Measurements from ENCODE around the gene ZNF276.

The ZNF276 gene

DNA sequence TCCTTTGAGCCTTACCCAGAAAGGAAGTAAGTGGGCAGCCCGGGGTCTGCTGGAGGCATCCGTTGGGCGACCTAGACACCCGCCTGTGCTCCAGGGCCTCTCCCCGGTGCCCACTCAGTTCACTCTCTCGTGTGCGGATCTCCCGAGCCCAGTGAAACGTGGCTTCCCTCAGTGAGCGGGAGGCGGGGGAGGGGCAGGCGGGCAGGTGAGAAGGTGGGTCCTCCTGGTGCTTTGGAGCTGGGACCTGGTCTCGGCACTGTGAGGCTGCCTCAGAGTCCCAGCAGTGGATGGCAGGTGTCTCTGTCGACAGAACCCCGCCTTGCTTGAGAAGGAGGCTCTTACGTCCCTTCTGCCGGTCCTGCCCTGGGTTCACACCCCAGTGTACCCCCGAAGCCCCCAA, 8.0 kb downstream of the ZNF276 start:
- Histone ChIP-seq H3K4me1 (ENCODE audit: control insufficient read depth, insufficient read depth, low read length) (no peaks in the 10 kb centered on the region), H3K27ac (ENCODE audit: low read length) (no peak overlapping the region), H3K4me3 (ENCODE audit: low read length) (no peak overlapping the region), H3K27me3 (ENCODE audit: control insufficient read depth, insufficient read depth, low read length) (no peaks in the 10 kb centered on the region), H3K9me3 (ENCODE audit: control insufficient read depth, insufficient read depth, low read length) (no peaks in the 10 kb centered on the region), H3K36me3 (ENCODE audit: control insufficient read depth, insufficient read depth, low read length) (peaks cover 7% of the 10 kb centered on the region)
- no peak for DNase-seq (ENCODE audit: low read depth, low spot score)
- WGBS (ENCODE audit: insufficient coverage, insufficient read length) = no CpG with 5 or more reads among the region's 18 CpGs

DNA sequence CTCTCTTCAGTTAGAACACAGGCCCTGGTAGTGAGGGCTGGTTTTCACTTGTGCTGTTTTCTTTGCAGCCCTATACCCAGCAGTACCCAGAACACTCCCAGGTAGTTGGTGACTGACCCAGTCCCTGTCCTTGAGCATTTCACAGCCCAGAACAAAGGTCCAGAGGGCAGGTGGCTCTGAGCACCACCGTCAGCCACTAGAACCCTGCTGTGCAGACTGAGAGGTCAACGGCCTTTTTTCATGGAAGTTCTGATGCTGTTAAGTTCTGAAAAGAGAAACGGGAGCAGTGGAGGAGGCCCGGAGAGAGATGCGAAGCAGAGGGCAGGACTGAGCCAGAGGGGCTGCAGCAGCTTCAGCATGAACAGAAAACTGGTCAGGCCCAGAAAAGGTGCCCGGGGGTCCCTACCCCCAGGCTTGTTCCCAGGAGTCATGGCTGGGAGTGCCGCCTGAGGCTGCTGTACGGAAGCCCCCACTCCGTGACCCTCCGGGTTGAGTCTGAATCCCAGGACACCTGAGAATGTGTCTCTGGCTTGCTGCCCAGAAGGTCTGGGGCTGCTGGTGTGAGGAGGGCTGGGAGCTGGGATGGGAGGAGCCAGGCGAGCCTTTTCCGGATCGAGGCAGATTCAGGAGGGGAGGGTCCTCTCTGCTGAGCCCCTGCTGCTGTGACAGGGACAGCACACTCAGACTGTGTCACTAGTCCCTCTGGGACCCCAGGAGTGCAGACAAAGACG, 8.7 kb downstream of the ZNF276 start:
- Histone ChIP-seq H3K4me3 (ENCODE audit: low read length) (no peak overlapping the region), H3K4me1 (ENCODE audit: control insufficient read depth, insufficient read depth, low read length) (no peaks in the 10 kb centered on the region), H3K36me3 (ENCODE audit: control insufficient read depth, insufficient read depth, low read length) (peaks cover 7% of the 10 kb centered on the region), H3K27me3 (ENCODE audit: control insufficient read depth, insufficient read depth, low read length) (no peaks in the 10 kb centered on the region), H3K27ac (ENCODE audit: low read length) (no peak overlapping the region), H3K9me3 (ENCODE audit: control insufficient read depth, insufficient read depth, low read length) (no peaks in the 10 kb centered on the region)
- no peak for DNase-seq (ENCODE audit: low read depth, low spot score)
- WGBS (ENCODE audit: insufficient coverage, insufficient read length) = no CpG with 5 or more reads among the region's 14 CpGs

GRCh38 chr16:89730610-89731234, 9.4 kb downstream of the ZNF276 start:
- no peaks in the 10 kb centered on the region for H3K9me3 ChIP-seq (ENCODE audit: control insufficient read depth, insufficient read depth, low read length)
- no peak overlapping the region for H3K27ac ChIP-seq (ENCODE audit: low read length)
- H3K4me3 ChIP-seq (ENCODE audit: low read length) = no peak overlapping the region
- no peaks in the 10 kb centered on the region for H3K27me3 ChIP-seq (ENCODE audit: control insufficient read depth, insufficient read depth, low read length)
- no peak for DNase-seq (ENCODE audit: low read depth, low spot score)
- H3K4me1 ChIP-seq (ENCODE audit: control insufficient read depth, insufficient read depth, low read length) = no peaks in the 10 kb centered on the region
- no CpG with 5 or more reads among the region's 22 CpGs for WGBS (ENCODE audit: insufficient coverage, insufficient read length)
- peaks cover 7% of the 10 kb centered on the region for H3K36me3 ChIP-seq (ENCODE audit: control insufficient read depth, insufficient read depth, low read length)

- Histone ChIP-seq H3K4me1 (ENCODE audit: control insufficient read depth, insufficient read depth, low read length) (no peaks in the 10 kb centered on the region), H3K27ac (ENCODE audit: low read length) (no peak overlapping the region), H3K9me3 (ENCODE audit: control insufficient read depth, insufficient read depth, low read length) (no peaks in the 10 kb centered on the region), H3K36me3 (ENCODE audit: control insufficient read depth, insufficient read depth, low read length) (peaks cover 10% of the 10 kb centered on the region), H3K27me3 (ENCODE audit: control insufficient read depth, insufficient read depth, low read length) (no peaks in the 10 kb centered on the region), H3K4me3 (ENCODE audit: low read length) (no peak overlapping the region)
- WGBS (ENCODE audit: insufficient coverage, insufficient read length) = no CpG with 5 or more reads among the region's 24 CpGs
- DNase-seq (ENCODE audit: low read depth, low spot score) = no peak
Observed at GRCh38 chr16:89732142-89732917, 11.0 kb downstream of the ZNF276 start.

GRCh38 chr16:89732918-89733242, 11.5 kb downstream of the ZNF276 start:
- no peak overlapping the region for H3K27ac ChIP-seq (ENCODE audit: low read length)
- no peaks in the 10 kb centered on the region for H3K27me3 ChIP-seq (ENCODE audit: control insufficient read depth, insufficient read depth, low read length)
- no peaks in the 10 kb centered on the region for H3K4me1 ChIP-seq (ENCODE audit: control insufficient read depth, insufficient read depth, low read length)
- no peaks in the 10 kb centered on the region for H3K9me3 ChIP-seq (ENCODE audit: control insufficient read depth, insufficient read depth, low read length)
- no peak overlapping the region for H3K4me3 ChIP-seq (ENCODE audit: low read length)
- no peak for DNase-seq (ENCODE audit: low read depth, low spot score)
- H3K36me3 ChIP-seq (ENCODE audit: control insufficient read depth, insufficient read depth, low read length) = peaks cover 15% of the 10 kb centered on the region
- no CpG with 5 or more reads among the region's 9 CpGs for WGBS (ENCODE audit: insufficient coverage, insufficient read length)

GRCh38 chr16:89733322-89733721, 12.0 kb downstream of the ZNF276 start:
- Histone ChIP-seq H3K36me3 (ENCODE audit: control insufficient read depth, insufficient read depth, low read length) (peaks cover 19% of the 10 kb centered on the region), H3K4me3 (ENCODE audit: low read length) (no peak overlapping the region), H3K27me3 (ENCODE audit: control insufficient read depth, insufficient read depth, low read length) (no peaks in the 10 kb centered on the region), H3K27ac (ENCODE audit: low read length) (no peak overlapping the region), H3K9me3 (ENCODE audit: control insufficient read depth, insufficient read depth, low read length) (no peaks in the 10 kb centered on the region), H3K4me1 (ENCODE audit: control insufficient read depth, insufficient read depth, low read length) (no peaks in the 10 kb centered on the region)
- WGBS (ENCODE audit: insufficient coverage, insufficient read length) = no CpG with 5 or more reads among the region's 17 CpGs
- no peak for DNase-seq (ENCODE audit: low read depth, low spot score)

DNA sequence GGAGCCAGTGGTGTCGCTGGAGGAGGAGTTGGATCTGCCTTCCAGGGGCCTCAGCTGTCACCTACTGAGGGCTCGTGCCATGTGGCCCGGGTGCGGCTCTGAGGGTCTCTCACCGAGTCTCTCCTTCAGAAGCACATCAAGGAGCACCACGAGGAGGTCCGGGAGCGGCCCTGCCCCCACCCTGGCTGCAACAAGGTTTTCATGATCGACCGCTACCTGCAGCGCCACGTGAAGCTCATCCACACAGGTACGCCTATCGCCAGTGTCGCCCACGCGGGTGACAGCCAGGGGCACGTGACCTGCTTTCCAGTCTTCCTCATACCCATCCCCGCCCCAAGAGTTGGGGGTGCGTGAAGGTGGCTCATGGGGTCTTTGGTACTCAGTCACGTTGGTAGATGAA, 12.5 kb downstream of the ZNF276 start:
- Histone ChIP-seq H3K4me1 (ENCODE audit: control insufficient read depth, insufficient read depth, low read length) (no peaks in the 10 kb centered on the region), H3K9me3 (ENCODE audit: control insufficient read depth, insufficient read depth, low read length) (no peaks in the 10 kb centered on the region), H3K4me3 (ENCODE audit: low read length) (no peak overlapping the region), H3K27me3 (ENCODE audit: control insufficient read depth, insufficient read depth, low read length) (no peaks in the 10 kb centered on the region), H3K36me3 (ENCODE audit: control insufficient read depth, insufficient read depth, low read length) (peaks cover 24% of the 10 kb centered on the region), H3K27ac (ENCODE audit: low read length) (no peak overlapping the region)
- WGBS (ENCODE audit: insufficient coverage, insufficient read length) = no CpG with 5 or more reads among the region's 21 CpGs
- DNase-seq (ENCODE audit: low read depth, low spot score) = no peak

- Histone ChIP-seq H3K4me1 (ENCODE audit: control insufficient read depth, insufficient read depth, low read length) (no peaks in the 10 kb centered on the region), H3K27ac (ENCODE audit: low read length) (no peak overlapping the region), H3K9me3 (ENCODE audit: control insufficient read depth, insufficient read depth, low read length) (no peaks in the 10 kb centered on the region), H3K36me3 (ENCODE audit: control insufficient read depth, insufficient read depth, low read length) (peaks cover 42% of the 10 kb centered on the region), H3K27me3 (ENCODE audit: control insufficient read depth, insufficient read depth, low read length) (no peaks in the 10 kb centered on the region), H3K4me3 (ENCODE audit: low read length) (no peak overlapping the region)
- no CpG with 5 or more reads among the region's 3 CpGs for WGBS (ENCODE audit: insufficient coverage, insufficient read length)
- no peak for DNase-seq (ENCODE audit: low read depth, low spot score)
Observed at GRCh38 chr16:89736554-89736953, 15.2 kb downstream of the ZNF276 start.

GRCh38 chr16:89737341-89738071, 16.2 kb downstream of the ZNF276 start:
- no peak for DNase-seq (ENCODE audit: low read depth, low spot score)
- no CpG with 5 or more reads among the region's 20 CpGs for WGBS (ENCODE audit: insufficient coverage, insufficient read length)
- Histone ChIP-seq H3K4me3 (ENCODE audit: low read length) (no peak overlapping the region), H3K27me3 (ENCODE audit: control insufficient read depth, insufficient read depth, low read length) (no peaks in the 10 kb centered on the region), H3K36me3 (ENCODE audit: control insufficient read depth, insufficient read depth, low read length) (peaks cover 43% of the 10 kb centered on the region), H3K27ac (ENCODE audit: low read length) (no peak overlapping the region), H3K9me3 (ENCODE audit: control insufficient read depth, insufficient read depth, low read length) (no peaks in the 10 kb centered on the region), H3K4me1 (ENCODE audit: control insufficient read depth, insufficient read depth, low read length) (no peaks in the 10 kb centered on the region)

DNA sequence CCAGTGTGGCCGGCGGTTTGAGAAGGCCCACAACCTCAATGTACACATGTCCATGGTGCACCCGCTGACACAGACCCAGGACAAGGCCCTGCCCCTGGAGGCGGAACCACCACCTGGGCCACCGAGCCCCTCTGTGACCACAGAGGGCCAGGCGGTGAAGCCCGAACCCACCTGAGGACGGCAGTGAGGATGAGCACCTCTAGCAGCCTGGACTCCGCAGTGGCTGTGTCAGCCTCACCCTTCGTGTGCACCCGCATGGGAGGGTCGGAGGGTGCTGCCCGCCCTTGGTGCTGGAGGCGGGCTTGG, 16.7 kb downstream of the ZNF276 start:
- Histone ChIP-seq H3K4me3 (ENCODE audit: low read length) (no peak overlapping the region), H3K36me3 (ENCODE audit: control insufficient read depth, insufficient read depth, low read length) (peaks cover 47% of the 10 kb centered on the region), H3K9me3 (ENCODE audit: control insufficient read depth, insufficient read depth, low read length) (no peaks in the 10 kb centered on the region), H3K27me3 (ENCODE audit: control insufficient read depth, insufficient read depth, low read length) (no peaks in the 10 kb centered on the region), H3K27ac (ENCODE audit: low read length) (no peak overlapping the region), H3K4me1 (ENCODE audit: control insufficient read depth, insufficient read depth, low read length) (no peaks in the 10 kb centered on the region)
- no CpG with 5 or more reads among the region's 14 CpGs for WGBS (ENCODE audit: insufficient coverage, insufficient read length)
- DNase-seq (ENCODE audit: low read depth, low spot score) = no peak

Measured in iPS DF 6.9 (cell line).